Fibroblast of lung (primary cell): Measurements from ENCODE around the gene ASAP3.

Experiments
- CTCF ChIP-seq, 2 donors: IDR thresholded peaks in 1 of 2; conservative IDR thresholded peaks in 1 of 2; 1 replicate in 1 of 2; 2 replicates in 1 of 2; pipeline ENCODE4 v1.5.1; 2011 to 2012; ENCODE audit warnings: low read length in 2 of 2, control low read depth in 1 of 2, inconsistent platforms in 1 of 2, low read depth in 1 of 2, mild to moderate bottlenecking in 1 of 2
- EZH2 ChIP-seq: IDR thresholded peaks from 2 replicates; pipeline ENCODE4 v1.5.1; 2012; ENCODE audit warnings: low read length, control low read depth, mild to moderate bottlenecking; ENCODE audit errors: missing control alignments

- TF ChIP-seq EZH2 (no peak), CTCF (conservative IDR thresholded peaks at IDR 0.05 in 1 of 2, IDR thresholded peaks at IDR 0.05 in 1 of 2; ENCODE audit: low read depth in 1 of 2, low read length in 2 of 2) (no peak)
These were observed 19.0 kb upstream of the ASAP3 start for GRCh38 chr1:23502951-23503350.
